DND-41 (cell line): ENCODE measurements around the gene WNT3A.

Experiments
- ATAC-seq: fragments of 200-7000 bp; cut with Tn5 transposase; 3 replicates; pipeline ENCODE4 v1.9.1; 2021; ENCODE audit warnings: low read depth; ENCODE audit not compliant: insufficient read depth
- DNase-seq: peaks from one replicate; pipeline ENCODE4 v3.0.0-alpha.2; 2020
- H2AFZ ChIP-seq: 2 replicates; pipeline ENCODE4 v1.6.0; 2012; ENCODE audit warnings: low read depth, low read length
- H3K27ac ChIP-seq: 2 replicates; pipeline ENCODE4 v1.5.1; 2012; ENCODE audit warnings: low read length, inconsistent platforms
- H3K27me3 ChIP-seq: fragments of 200-600 bp; sonication (generic); 2 replicates; pipeline ENCODE4 v1.6.0; 2012; ENCODE audit warnings: low read length, mild to moderate bottlenecking, inconsistent platforms; ENCODE audit not compliant: insufficient read depth, poor library complexity
- H3K36me3 ChIP-seq: 2 replicates; pipeline ENCODE4 v1.5.1; 2012; ENCODE audit warnings: low read length, inconsistent platforms; ENCODE audit not compliant: insufficient read depth
- H3K4me1 ChIP-seq: 2 replicates; pipeline ENCODE4 v1.5.1; 2012; ENCODE audit warnings: mild to moderate bottlenecking, low read length; ENCODE audit not compliant: insufficient read depth
- H3K4me2 ChIP-seq: 2 replicates; pipeline ENCODE4 v1.6.0; 2012; ENCODE audit warnings: mild to moderate bottlenecking, moderate library complexity, low read length, inconsistent platforms; ENCODE audit not compliant: insufficient read depth
- H3K4me3 ChIP-seq, 2 experiments: fragments of 200-600 bp in 1 of 2; shearing (Covaris generic) in 1 of 2; 2 replicates each; pipeline ENCODE4 v1.5.1; 2012 to 2016; ENCODE audit warnings: inconsistent platforms in 2 of 2, low read length in 2 of 2, mild to moderate bottlenecking in 2 of 2, low read depth in 1 of 2, moderate library complexity in 1 of 2
- H3K79me2 ChIP-seq: 2 replicates; pipeline ENCODE4 v1.6.0; 2012; ENCODE audit warnings: low read length, inconsistent platforms; ENCODE audit not compliant: insufficient read depth
- H3K9ac ChIP-seq: 2 replicates; pipeline ENCODE4 v1.6.0; 2012; ENCODE audit warnings: low read depth, mild to moderate bottlenecking, inconsistent platforms, low read length, moderate library complexity
- H3K9me3 ChIP-seq: 2 replicates; pipeline ENCODE4 v1.5.1; 2012; ENCODE audit warnings: low read length, moderate library complexity, mild to moderate bottlenecking, inconsistent platforms; ENCODE audit not compliant: insufficient read depth, severe bottlenecking
- H4K20me1 ChIP-seq: 2 replicates; pipeline ENCODE4 v1.6.0; 2012; ENCODE audit warnings: low read length; ENCODE audit not compliant: insufficient read depth
- EZH2 ChIP-seq: IDR thresholded peaks from 3 replicates; pipeline ENCODE4 v1.6.1; 2012; ENCODE audit warnings: borderline replicate concordance, low read depth, mild to moderate bottlenecking, moderate library complexity, low read length, inconsistent platforms; ENCODE audit not compliant: severe bottlenecking
- TF ChIP-seq, protein P1 (sequence below): IDR thresholded peaks from 2 replicates; pipeline ENCODE4 v1.5.1; 2012; ENCODE audit warnings: borderline replicate concordance, low read length, moderate library complexity, mild to moderate bottlenecking; ENCODE audit not compliant: poor library complexity, severe bottlenecking; ENCODE audit errors: extremely low read depth

The WNT3A gene

GRCh38 chr1:228097333-228098081 is 90.7 kb downstream of the WNT3A start:
- ATAC-seq (no peak), DNase-seq (peak; percentile 4)
- TF ChIP-seq EZH2: no peak
- TF ChIP-seq, protein P1, sequence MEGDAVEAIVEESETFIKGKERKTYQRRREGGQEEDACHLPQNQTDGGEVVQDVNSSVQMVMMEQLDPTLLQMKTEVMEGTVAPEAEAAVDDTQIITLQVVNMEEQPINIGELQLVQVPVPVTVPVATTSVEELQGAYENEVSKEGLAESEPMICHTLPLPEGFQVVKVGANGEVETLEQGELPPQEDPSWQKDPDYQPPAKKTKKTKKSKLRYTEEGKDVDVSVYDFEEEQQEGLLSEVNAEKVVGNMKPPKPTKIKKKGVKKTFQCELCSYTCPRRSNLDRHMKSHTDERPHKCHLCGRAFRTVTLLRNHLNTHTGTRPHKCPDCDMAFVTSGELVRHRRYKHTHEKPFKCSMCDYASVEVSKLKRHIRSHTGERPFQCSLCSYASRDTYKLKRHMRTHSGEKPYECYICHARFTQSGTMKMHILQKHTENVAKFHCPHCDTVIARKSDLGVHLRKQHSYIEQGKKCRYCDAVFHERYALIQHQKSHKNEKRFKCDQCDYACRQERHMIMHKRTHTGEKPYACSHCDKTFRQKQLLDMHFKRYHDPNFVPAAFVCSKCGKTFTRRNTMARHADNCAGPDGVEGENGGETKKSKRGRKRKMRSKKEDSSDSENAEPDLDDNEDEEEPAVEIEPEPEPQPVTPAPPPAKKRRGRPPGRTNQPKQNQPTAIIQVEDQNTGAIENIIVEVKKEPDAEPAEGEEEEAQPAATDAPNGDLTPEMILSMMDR: no peak
- H3K79me2 ChIP-seq: peaks cover 88% of the 10 kb centered on the region
- H3K4me3 ChIP-seq: no peak overlapping the region
- no peak overlapping the region for H3K27ac ChIP-seq
- peaks cover 22% of the 10 kb centered on the region for H3K9me3 ChIP-seq
- H2AFZ ChIP-seq: no peak overlapping the region
- H3K9ac ChIP-seq: no peak overlapping the region
- H3K4me1 ChIP-seq: peaks cover 20% of the 10 kb centered on the region
- no peaks in the 10 kb centered on the region for H3K27me3 ChIP-seq
- peaks cover 80% of the 10 kb centered on the region for H3K36me3 ChIP-seq
- peaks cover 91% of the 10 kb centered on the region for H4K20me1 ChIP-seq
- no peak overlapping the region for H3K4me2 ChIP-seq

DNA sequence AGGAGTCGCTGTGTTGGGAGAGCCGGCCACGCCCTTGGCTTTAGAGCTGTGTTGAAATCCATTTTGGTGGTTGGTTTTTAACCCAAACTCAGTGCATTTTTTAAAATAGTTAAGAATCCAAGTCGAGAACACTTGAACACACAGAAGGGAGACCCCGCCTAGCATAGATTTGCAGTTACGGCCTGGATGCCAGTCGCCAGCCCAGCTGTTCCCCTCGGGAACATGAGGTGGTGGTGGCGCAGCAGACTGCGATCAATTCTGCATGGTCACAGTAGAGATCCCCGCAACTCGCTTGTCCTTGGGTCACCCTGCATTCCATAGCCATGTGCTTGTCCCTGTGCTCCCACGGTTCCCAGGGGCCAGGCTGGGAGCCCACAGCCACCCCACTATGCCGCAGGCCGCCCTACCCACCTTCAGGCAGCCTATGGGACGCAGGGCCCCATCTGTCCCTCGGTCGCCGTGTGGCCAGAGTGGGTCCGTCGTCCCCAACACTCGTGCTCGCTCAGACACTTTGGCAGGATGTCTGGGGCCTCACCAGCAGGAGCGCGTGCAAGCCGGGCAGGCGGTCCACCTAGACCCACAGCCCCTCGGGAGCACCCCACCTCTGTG is 91.6 kb downstream of the WNT3A start:
- Histone ChIP-seq H4K20me1 (peaks cover 82% of the 10 kb centered on the region), H3K36me3 (peaks cover 71% of the 10 kb centered on the region)

GRCh38 chr1:228099331-228099732 is 92.5 kb downstream of the WNT3A start:
- Histone ChIP-seq H3K27ac (no peak overlapping the region), H3K4me3 (no peak overlapping the region), H3K27me3 (no peaks in the 10 kb centered on the region), H3K9me3 (peaks cover 6% of the 10 kb centered on the region), H3K9ac (no peak overlapping the region), H3K36me3 (peaks cover 65% of the 10 kb centered on the region), H3K4me1 (peaks cover 29% of the 10 kb centered on the region), H2AFZ (no peak overlapping the region), H3K79me2 (peaks cover 86% of the 10 kb centered on the region), H4K20me1 (peaks cover 76% of the 10 kb centered on the region), H3K4me2 (no peak overlapping the region)
- DNase-seq (no peak), ATAC-seq (no peak)
- no peak for TF ChIP-seq EZH2
- TF ChIP-seq, protein P1: no peak

More for the DNA sequence above, 91.6 kb downstream of the WNT3A start:
- H3K27ac ChIP-seq: no peak overlapping the region
- H3K27me3 ChIP-seq: no peaks in the 10 kb centered on the region
- TF ChIP-seq EZH2: no peak
- TF ChIP-seq, protein P1: no peak
- no peak overlapping the region for H3K4me3 ChIP-seq
- peaks cover 86% of the 10 kb centered on the region for H3K79me2 ChIP-seq
- H3K4me2 ChIP-seq: no peak overlapping the region
- H3K4me1 ChIP-seq: peaks cover 20% of the 10 kb centered on the region
- no peak overlapping the region for H2AFZ ChIP-seq
- ATAC-seq: no peak
- no peak for DNase-seq
- H3K9me3 ChIP-seq: peaks cover 14% of the 10 kb centered on the region
- no peak overlapping the region for H3K9ac ChIP-seq
